SK-N-SH (cell line): ENCODE data around the gene CCDC154.

Experiments
- GABPA ChIP-seq: IDR thresholded peaks from 2 replicates; pipeline ENCODE4 v1.4.0; 2012; ENCODE audit warnings: low read depth, mild to moderate bottlenecking
- NFIC ChIP-seq: IDR thresholded peaks from 2 replicates; pipeline ENCODE4 v1.4.0; 2012; ENCODE audit warnings: borderline replicate concordance
- NRF1 ChIP-seq: IDR thresholded peaks from 2 replicates; pipeline ENCODE4 v1.6.1; 2012; ENCODE audit warnings: low read depth, mild to moderate bottlenecking, low read length
- TAF1 ChIP-seq: IDR thresholded peaks from 2 replicates; pipeline ENCODE4 v1.6.1; 2012; ENCODE audit warnings: low read depth, mild to moderate bottlenecking, low read length, moderate library complexity, borderline replicate concordance
- TF ChIP-seq, protein P1 (sequence below): fragments of 200-600 bp; sonication (generic); IDR thresholded peaks from 2 replicates; pipeline ENCODE4 v1.6.1; 2017; ENCODE audit warnings: antibody characterized with exemption, mild to moderate bottlenecking, moderate library complexity

GRCh38 chr16:1466968-1467521 lies 22.7 kb upstream of the CCDC154 start:
- TF ChIP-seq GABPA (no peak), NFIC (no peak), TAF1 (no peak), NRF1 (no peak)
- TF ChIP-seq, protein P1, sequence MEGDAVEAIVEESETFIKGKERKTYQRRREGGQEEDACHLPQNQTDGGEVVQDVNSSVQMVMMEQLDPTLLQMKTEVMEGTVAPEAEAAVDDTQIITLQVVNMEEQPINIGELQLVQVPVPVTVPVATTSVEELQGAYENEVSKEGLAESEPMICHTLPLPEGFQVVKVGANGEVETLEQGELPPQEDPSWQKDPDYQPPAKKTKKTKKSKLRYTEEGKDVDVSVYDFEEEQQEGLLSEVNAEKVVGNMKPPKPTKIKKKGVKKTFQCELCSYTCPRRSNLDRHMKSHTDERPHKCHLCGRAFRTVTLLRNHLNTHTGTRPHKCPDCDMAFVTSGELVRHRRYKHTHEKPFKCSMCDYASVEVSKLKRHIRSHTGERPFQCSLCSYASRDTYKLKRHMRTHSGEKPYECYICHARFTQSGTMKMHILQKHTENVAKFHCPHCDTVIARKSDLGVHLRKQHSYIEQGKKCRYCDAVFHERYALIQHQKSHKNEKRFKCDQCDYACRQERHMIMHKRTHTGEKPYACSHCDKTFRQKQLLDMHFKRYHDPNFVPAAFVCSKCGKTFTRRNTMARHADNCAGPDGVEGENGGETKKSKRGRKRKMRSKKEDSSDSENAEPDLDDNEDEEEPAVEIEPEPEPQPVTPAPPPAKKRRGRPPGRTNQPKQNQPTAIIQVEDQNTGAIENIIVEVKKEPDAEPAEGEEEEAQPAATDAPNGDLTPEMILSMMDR = no peak
